H1 (cell line): Measurements from ENCODE around the gene B3GALT4. TPM values are rescaled to one million over a fixed set of nuclear protein-coding genes. Genes with fewer than 3 reads are reported as not detected.

Source experiments
- SRF ChIP-seq: IDR thresholded peaks from 2 replicates; pipeline ENCODE4 v1.6.1; 2011; ENCODE audit warnings: mild to moderate bottlenecking, low read depth, low read length, moderate library complexity
- polyA plus RNA-seq, 7 experiments: library from polyadenylated mRNA; depleted of rRNA in 3 of 7; stranded (reverse) in 5 of 7; unstranded in 2 of 7; fragments of >200 nt in 5 of 7; fragments of 200-250 nt in 2 of 7; gene quantifications; 1 replicate in 5 of 7; 2 replicates in 1 of 7; 4 replicates in 1 of 7; pipeline versions ENCODE4 v1.2.1 to v1.2.3, GENCODE V29; 2011 to 2013; ENCODE audit warnings: missing spikeins in 2 of 7, mixed read lengths in 2 of 7
- total RNA-seq: library from RNA; stranded (reverse); fragmentation: NEBNext Ultra II Directional; extraction: Animal tissue kit (Norgen Biotek cat#: 25700); gene quantifications from 2 replicates; pipeline ENCODE4 v1.2.1, GENCODE V29; 2021

Gene B3GALT4
- total and polyA plus RNA-seq, 2 of the 8 experiments (the other 6 are each of a cell fraction or from before 2014, with no cell fraction given) = 2.2 to 3.0 TPM

GRCh38 chr6:33248932-33249731 lies 27.8 kb upstream of the B3GALT4 start (continued):
- no peak for TF ChIP-seq SRF
- TF ChIP-seq, all 59 proteins: peak for 20
